NOMO-1 treated with dmso at 0.1 percent for 144 hours (cell line): ENCODE results near the gene GRK3.

Source experiments
- DNase-seq: peaks from one replicate; lab custom pipeline; 2025; ENCODE audit not compliant: unreplicated experiment; lab: John Stamatoyannopoulos, UW

The GRK3 gene

GRCh38 chr22:25658633-25659032 lies 94.2 kb downstream of the GRK3 start:
- DNase-seq: no peak

GRCh38 chr22:25659413-25659812 lies 94.9 kb downstream of the GRK3 start:
- no peak for DNase-seq

- DNase-seq: no peak
Measured at GRCh38 chr22:25660336-25660735, 95.9 kb downstream of the GRK3 start.

- no peak for DNase-seq
Measured at GRCh38 chr22:25661073-25661472, 96.6 kb downstream of the GRK3 start.

- DNase-seq: no peak
Measured at GRCh38 chr22:25663654-25664053, 99.2 kb downstream of the GRK3 start.

- DNase-seq: no peak
Measured at GRCh38 chr22:25666308-25666707, 101.8 kb downstream of the GRK3 start.

GRCh38 chr22:25668437-25668836 lies 104.0 kb downstream of the GRK3 start:
- no peak for DNase-seq

- no peak for DNase-seq
Measured at GRCh38 chr22:25669253-25670069, 105.0 kb downstream of the GRK3 start.

GRCh38 chr22:25670070-25670461 lies 105.6 kb downstream of the GRK3 start:
- no peak for DNase-seq

GRCh38 chr22:25672289-25673084 lies 108.0 kb downstream of the GRK3 start:
- no peak for DNase-seq

GRCh38 chr22:25673713-25674112 lies 109.2 kb downstream of the GRK3 start:
- DNase-seq: no peak

- DNase-seq: no peak
Measured at GRCh38 chr22:25677631-25678030, 113.2 kb downstream of the GRK3 start.

- no peak for DNase-seq
Measured at GRCh38 chr22:25680051-25680450, 115.6 kb downstream of the GRK3 start.

GRCh38 chr22:25680956-25681355 lies 116.5 kb downstream of the GRK3 start:
- no peak for DNase-seq

GRCh38 chr22:25682109-25682508 lies 117.6 kb downstream of the GRK3 start:
- no peak for DNase-seq

GRCh38 chr22:25688627-25689026 lies 124.2 kb downstream of the GRK3 start:
- no peak for DNase-seq

GRCh38 chr22:25689631-25690030 lies 125.2 kb downstream of the GRK3 start:
- DNase-seq: no peak

GRCh38 chr22:25690798-25691197 lies 126.3 kb downstream of the GRK3 start:
- DNase-seq: no peak

- no peak for DNase-seq
Measured at GRCh38 chr22:25692397-25693267, 128.2 kb downstream of the GRK3 start.

GRCh38 chr22:25693268-25693565 lies 128.7 kb downstream of the GRK3 start:
- DNase-seq: no peak

GRCh38 chr22:25694196-25694907 lies 129.9 kb downstream of the GRK3 start:
- no peak for DNase-seq
